ENCODE data around the gene NPAS3. TPM values are rescaled to one million over a fixed set of nuclear protein-coding genes. Genes with fewer than 3 reads are reported as not detected.

Gene NPAS3
- total and polyA plus RNA-seq, 2 of the 8 experiments (the other 6 are each of a cell fraction or from before 2014, with no cell fraction given) = 0.11 to 0.60 TPM

- Histone ChIP-seq H3K27ac (ENCODE audit: low read depth, low read length) (no peak overlapping the region), H3K14ac (ENCODE audit: insufficient read length) (no peak overlapping the region), H3K79me1 (ENCODE audit: low read depth, low read length) (no peaks in the 10 kb centered on the region), H2BK20ac (ENCODE audit: low read length) (no peak overlapping the region), H3K79me2 (ENCODE audit: control insufficient read depth in 1 of 2, insufficient read depth in 2 of 2, low read length in 2 of 2) (no peaks in the 10 kb centered on the region), H3K9ac (replicated peaks in 1 of 4; ENCODE audit: extremely low read depth in 1 of 4, low read depth in 3 of 4, low read length in 3 of 4) (no peak overlapping the region), H2BK15ac (ENCODE audit: low read length) (no peak overlapping the region), H3K4me1 (replicated peaks in 1 of 4; ENCODE audit: control insufficient read depth in 3 of 4, insufficient read depth in 4 of 4, low read length in 3 of 4) (peaks cover 5 to 12% (median 7%) of the 10 kb centered on the region in 4 experiments; a peak in 6 of 7 replicates), H4K5ac (ENCODE audit: insufficient read length, low read depth, low read length) (no peak overlapping the region), H3K18ac (ENCODE audit: extremely low read depth, low read length) (no peak overlapping the region), H2BK5ac (ENCODE audit: low read depth, low read length) (no peak overlapping the region), H2AFZ (ENCODE audit: low read length) (no peak overlapping the region), H3K4me2 (ENCODE audit: insufficient read depth in 1 of 2, low read depth in 2 of 2, low read length in 2 of 2) (no peak overlapping the region), H4K91ac (replicated peaks; ENCODE audit: insufficient read length, low read length) (no peak overlapping the region), H3K23ac (ENCODE audit: insufficient read length) (no peak overlapping the region), H2AK5ac (ENCODE audit: low read depth, low read length) (no peak overlapping the region), H4K20me1 (replicated peaks in 1 of 2; ENCODE audit: control insufficient read depth in 1 of 2, insufficient read depth in 2 of 2, low read length in 2 of 2) (no peaks in the 10 kb centered on the region), H3K9me3 (ENCODE audit: insufficient read depth in 2 of 2, low read depth in 1 of 2, low read length in 1 of 2) (no peaks in the 10 kb centered on the region), H3K4ac (replicated peaks; ENCODE audit: insufficient read length, low read depth, low read length) (no peak overlapping the region), H3K56ac (replicated peaks; ENCODE audit: insufficient read length, low read depth, low read length) (no peak overlapping the region), H3K36me3 (ENCODE audit: control insufficient read depth in 2 of 4, insufficient read depth in 4 of 4, low read length in 3 of 4) (no peaks in the 10 kb centered on the region), H2BK120ac (replicated peaks; ENCODE audit: low read depth, low read length) (no peak overlapping the region), H3K23me2 (ENCODE audit: low read depth, low read length) (no peaks in the 10 kb centered on the region), H3K4me3 (ENCODE audit: extremely low read depth in 1 of 4, insufficient read depth in 2 of 4, low read depth in 3 of 4, low read length in 4 of 4) (no peak overlapping the region), H2BK12ac (ENCODE audit: low read depth, low read length) (no peak overlapping the region), H3K27me3 (replicated peaks in 1 of 4; ENCODE audit: control insufficient read depth in 3 of 4, extremely low read depth in 1 of 4, insufficient read depth in 3 of 4, low read length in 3 of 4) (no peaks in the 10 kb centered on the region), H4K8ac (ENCODE audit: extremely low read depth, insufficient read depth, low read length) (no peak overlapping the region)
- ChIA-PET POLR2A (ENCODE audit: partially characterized antibody) (no interaction called here), CTCF (ENCODE audit: partially characterized antibody) (interaction anchor here (1.0 kb wide), 1 partner anchor 148 kb away, joined by 3 read pairs; no protein-coding TSS in a partner anchor)
- no peak for DNase-seq (ENCODE audit: low read depth in 1 of 2, low spot score in 2 of 2)
- FAIRE-seq = no peak
- no peak for TF ChIP-seq NANOG (IDR thresholded peaks at IDR 0.05; ENCODE audit: insufficient read depth, low read depth, low read length, poor library complexity, severe bottlenecking)
- TF ChIP-seq KDM1A (IDR thresholded peaks at IDR 0.05; ENCODE audit: borderline replicate concordance, low read length) = no peak
- TF ChIP-seq SP2 (IDR thresholded peaks at IDR 0.05; ENCODE audit: low read length) = no peak
- 93% methylated on average over 4 of the region's 4 CpGs; no CpG with 5 or more reads in 1 of the 2 experiments for WGBS, 2 experiments (ENCODE audit: extremely low coverage in 1 of 2, insufficient coverage in 1 of 2, insufficient read length in 1 of 2, insufficient replicate concordance in 2 of 2, low coverage in 1 of 2, low lambda C conversion rate in 2 of 2, missing lambda C conversion rate in 1 of 2)
Measured at GRCh38 chr14:33483541-33483940, 544.9 kb downstream of the NPAS3 start.

All from H1 (cell line).